Endothelial cell of umbilical vein (primary cell): ENCODE measurements around the gene RBMS2. TPM values are rescaled to one million over a fixed set of nuclear protein-coding genes. Genes with fewer than 3 reads are reported as not detected.

Experiments used
- BruUV-seq: library from RNA; stranded (reverse); fragments of 400-500 nt; replicated peaks from 2 replicates; lab custom pipeline; 2021; lab: Mats Ljungman, UMichigan
- CTCF ChIA-PET: fragments of 300-600, 350-600 bp; sonication (Branson Sonifier 250); formaldehyde crosslinking; loops from one replicate; lab custom pipeline; 2021; ENCODE audit warnings: antibody characterized with exemption, inconsistent platforms; lab: Charles Lee
- POLR2A ChIA-PET: fragments of 300-600, 350-600 bp; sonication (Branson Sonifier 250); formaldehyde crosslinking; loops from one replicate; lab custom pipeline; 2021; ENCODE audit warnings: antibody characterized with exemption, inconsistent platforms; lab: Charles Lee
- DNase-seq: peaks from one replicate; pipeline ENCODE4 v3.0.0-alpha.2; 2011; ENCODE audit warnings: low read depth, low spot score
- FAIRE-seq: peaks from 2 replicates; lab custom pipeline; 2011; peaks lifted over from hg19 to GRCh38; lab: Jason Lieb, UNC
- H2AFZ ChIP-seq: 2 replicates; pipeline ENCODE4 v1.6.0; 2012; ENCODE audit warnings: low read depth, low read length, control low read depth, inconsistent platforms
- H3K27ac ChIP-seq: 2 replicates; pipeline ENCODE4 v1.5.1; 2011; ENCODE audit warnings: low read depth, mild to moderate bottlenecking, control low read depth, low read length, moderate library complexity; ENCODE audit not compliant: insufficient read depth
- H3K27me3 ChIP-seq, 2 experiments: 2 replicates each; pipeline versions ENCODE4 v1.6.0 to v1.6.1; 2011; ENCODE audit warnings: low read length in 2 of 2, mixed read lengths in 1 of 2; ENCODE audit not compliant: control insufficient read depth in 2 of 2, insufficient read depth in 2 of 2
- H3K36me3 ChIP-seq, 2 experiments: 2 replicates in 1 of 2; 3 replicates in 1 of 2; pipeline ENCODE4 v1.5.1; 2011; ENCODE audit warnings: low read length in 2 of 2, mild to moderate bottlenecking in 1 of 2, moderate library complexity in 1 of 2; ENCODE audit not compliant: control insufficient read depth in 2 of 2, insufficient read depth in 2 of 2; ENCODE audit errors: extremely low read depth in 1 of 2
- H3K4me1 ChIP-seq: 3 replicates; pipeline ENCODE4 v1.5.1; 2011; ENCODE audit warnings: mild to moderate bottlenecking, low read length; ENCODE audit not compliant: control insufficient read depth, insufficient read depth; ENCODE audit errors: extremely low read depth
- H3K4me2 ChIP-seq: 2 replicates; pipeline ENCODE4 v1.6.1; 2011; ENCODE audit warnings: low read length, control low read depth, mixed read lengths; ENCODE audit not compliant: insufficient read depth
- H3K4me3 ChIP-seq, 3 experiments: fragments of 200-600 bp in 1 of 3; sonication (generic), shearing (Covaris generic) in 1 of 3; replicated peaks in 1 of 3; 2 replicates each; pipeline ENCODE4 v1.5.1; 2011 to 2016; ENCODE audit warnings: control low read depth in 3 of 3, low read length in 3 of 3, mild to moderate bottlenecking in 2 of 3, inconsistent platforms in 1 of 3, low read depth in 1 of 3, moderate library complexity in 1 of 3; ENCODE audit not compliant: insufficient read depth in 1 of 3
- H3K79me2 ChIP-seq: 2 replicates; pipeline ENCODE4 v1.6.0; 2012; ENCODE audit warnings: low read length, inconsistent platforms; ENCODE audit not compliant: control insufficient read depth, insufficient read depth
- H3K9ac ChIP-seq: replicated peaks from 2 replicates; pipeline ENCODE3; 2011; ENCODE audit warnings: low read length, control low read depth; ENCODE audit not compliant: insufficient read depth; ENCODE audit errors: extremely low read depth
- H3K9me1 ChIP-seq: replicated peaks from 3 replicates; pipeline ENCODE4 v1.6.0; 2011; ENCODE audit warnings: mild to moderate bottlenecking, low read length; ENCODE audit not compliant: control insufficient read depth, insufficient read depth; ENCODE audit errors: extremely low read depth
- H3K9me3 ChIP-seq: replicated peaks from 2 replicates; pipeline ENCODE4 v1.5.1; 2012; ENCODE audit warnings: low read length, inconsistent platforms; ENCODE audit not compliant: control insufficient read depth, insufficient read depth
- H4K20me1 ChIP-seq: replicated peaks from 2 replicates; pipeline ENCODE3; 2011; ENCODE audit warnings: mild to moderate bottlenecking, low read length; ENCODE audit not compliant: control insufficient read depth, insufficient read depth; ENCODE audit errors: extremely low read depth
- EZH2 ChIP-seq: IDR thresholded peaks from 2 replicates; pipeline ENCODE4 v1.6.1; 2012; ENCODE audit warnings: borderline replicate concordance, low read depth, mild to moderate bottlenecking, moderate library complexity, low read length, inconsistent platforms; ENCODE audit not compliant: severe bottlenecking
- FOS ChIP-seq: IDR thresholded peaks from 2 replicates; pipeline ENCODE4 v1.6.1; 2011; ENCODE audit warnings: mild to moderate bottlenecking, low read length, moderate library complexity, borderline replicate concordance; ENCODE audit not compliant: insufficient read depth
- GATA2 ChIP-seq: IDR thresholded peaks from 2 replicates; pipeline ENCODE4 v1.7.0; 2011; ENCODE audit warnings: low read depth, mild to moderate bottlenecking, moderate library complexity, mixed read lengths, low read length; ENCODE audit not compliant: insufficient read length, insufficient read depth
- JUN ChIP-seq: IDR thresholded peaks from 2 replicates; pipeline ENCODE4 v1.6.1; 2011; ENCODE audit warnings: borderline replicate concordance, low read depth; ENCODE audit not compliant: insufficient read length, insufficient read depth
- MAX ChIP-seq: IDR thresholded peaks from 2 replicates; pipeline ENCODE4 v1.6.1; 2011; ENCODE audit not compliant: insufficient read depth, insufficient read length
- MYC ChIP-seq: IDR thresholded peaks from one replicate; pipeline ENCODE4 v1.6.1; 2011; ENCODE audit warnings: mild to moderate bottlenecking, low read depth, low read length
- POLR2A ChIP-seq: IDR thresholded peaks from 2 replicates; pipeline ENCODE4 v1.6.1; 2012; ENCODE audit warnings: low read depth, mild to moderate bottlenecking, control low read depth, low read length
- POLR2AphosphoS5 ChIP-seq: IDR thresholded peaks from 2 replicates; pipeline ENCODE4 v1.6.1; 2012; ENCODE audit warnings: low read depth, mild to moderate bottlenecking, control low read depth, low read length, moderate library complexity; ENCODE audit not compliant: insufficient read depth
- dilution Hi-C: fragments of 300-500 bp; cut with MboI; formaldehyde crosslinking; loops from one replicate; pipeline ENCODE4 v1.15.0; 2019; ENCODE audit warnings: low sequenced_read_pairs; ENCODE audit not compliant: extremely low pct_ligation_motif_present
- intact Hi-C: fragments of 100-400 bp; cut with micrococcal nuclease; formaldehyde crosslinking; loops from one replicate; pipeline ENCODE4 v1.10.0; 2022
- polyA plus RNA-seq, 4 experiments: library from polyadenylated mRNA; depleted of rRNA in 3 of 4; stranded (reverse) in 3 of 4; unstranded in 1 of 4; fragments of >200 nt; gene quantifications; 2 replicates each; pipeline versions ENCODE4 v1.2.1 to v1.2.3, GENCODE V29; 2011 to 2012; ENCODE audit warnings: missing spikeins in 1 of 4
- total RNA-seq: library from RNA; stranded (reverse); gene quantifications from 2 replicates; pipeline ENCODE4 v1.2.3, GENCODE V29; 2021
- TF ChIP-seq, protein P1 (sequence below), 2 donors: IDR thresholded peaks; 1 replicate in 1 of 2; 2 replicates in 1 of 2; pipeline ENCODE4 v1.5.1; 2011; ENCODE audit warnings: low read length in 2 of 2, mild to moderate bottlenecking in 2 of 2, moderate library complexity in 2 of 2, control low read depth in 1 of 2, inconsistent platforms in 1 of 2, low read depth in 1 of 2; ENCODE audit not compliant: insufficient read depth in 1 of 2; ENCODE audit errors: extremely low read depth in 1 of 2

RBMS2 gene
- total and polyA plus RNA-seq, 2 donors (not counting 3 experiments of a cell fraction or from before 2014, with no cell fraction given), result 66.8 to 103 TPM

DNA sequence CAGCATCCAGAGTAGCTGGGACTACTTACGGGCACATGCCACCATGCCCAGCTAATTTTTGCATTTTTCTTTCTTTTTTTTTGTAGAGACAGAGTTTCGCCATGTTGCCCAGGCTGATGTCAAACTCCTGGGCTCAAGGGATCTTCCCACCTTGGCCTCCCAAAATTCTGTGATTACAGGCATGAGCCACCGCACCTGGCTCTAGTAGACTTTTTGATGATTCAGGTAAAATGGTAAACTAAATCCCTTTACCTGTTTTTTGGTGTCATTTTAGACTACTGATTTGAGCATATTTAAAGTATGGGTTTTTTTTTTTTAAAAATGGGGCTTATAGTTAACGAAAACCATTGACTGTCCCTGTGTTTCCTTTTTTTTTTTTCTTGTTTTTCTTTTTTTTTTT is 20.5 kb downstream of the RBMS2 start:
- CTCF ChIA-PET, result interaction anchor here (0.8 to 0.9 kb wide), 2 partner anchors 12 to 21 kb away, joined by 3 read pairs; no protein-coding TSS in a partner anchor
- Histone ChIP-seq H3K9ac (no peak overlapping the region), H3K4me3 (no peak overlapping the region), H3K27me3 (no peaks in the 10 kb centered on the region), H3K27ac (no peak overlapping the region), H3K79me2 (peaks cover 84% of the 10 kb centered on the region), H3K4me2 (no peak overlapping the region), H2AFZ (no peak overlapping the region), H3K9me1 (peaks cover 2% of the 10 kb centered on the region), H3K9me3 (no peaks in the 10 kb centered on the region), H4K20me1 (peaks cover 7% of the 10 kb centered on the region), H3K4me1 (no peaks in the 10 kb centered on the region), H3K36me3 (peaks cover 2 to 6% of the 10 kb centered on the region in 2 experiments)
- no peak for DNase-seq
- intact Hi-C loops (no loop called here), dilution Hi-C loops (no loop called here)
- no TSS peak for BruUV-seq
- no peak for FAIRE-seq
- no peak for TF ChIP-seq POLR2A
- TF ChIP-seq POLR2AphosphoS5, result no peak
- TF ChIP-seq GATA2, result no peak
- TF ChIP-seq JUN, result no peak
- TF ChIP-seq, protein P1, sequence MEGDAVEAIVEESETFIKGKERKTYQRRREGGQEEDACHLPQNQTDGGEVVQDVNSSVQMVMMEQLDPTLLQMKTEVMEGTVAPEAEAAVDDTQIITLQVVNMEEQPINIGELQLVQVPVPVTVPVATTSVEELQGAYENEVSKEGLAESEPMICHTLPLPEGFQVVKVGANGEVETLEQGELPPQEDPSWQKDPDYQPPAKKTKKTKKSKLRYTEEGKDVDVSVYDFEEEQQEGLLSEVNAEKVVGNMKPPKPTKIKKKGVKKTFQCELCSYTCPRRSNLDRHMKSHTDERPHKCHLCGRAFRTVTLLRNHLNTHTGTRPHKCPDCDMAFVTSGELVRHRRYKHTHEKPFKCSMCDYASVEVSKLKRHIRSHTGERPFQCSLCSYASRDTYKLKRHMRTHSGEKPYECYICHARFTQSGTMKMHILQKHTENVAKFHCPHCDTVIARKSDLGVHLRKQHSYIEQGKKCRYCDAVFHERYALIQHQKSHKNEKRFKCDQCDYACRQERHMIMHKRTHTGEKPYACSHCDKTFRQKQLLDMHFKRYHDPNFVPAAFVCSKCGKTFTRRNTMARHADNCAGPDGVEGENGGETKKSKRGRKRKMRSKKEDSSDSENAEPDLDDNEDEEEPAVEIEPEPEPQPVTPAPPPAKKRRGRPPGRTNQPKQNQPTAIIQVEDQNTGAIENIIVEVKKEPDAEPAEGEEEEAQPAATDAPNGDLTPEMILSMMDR (IDR thresholded peaks at IDR 0.05; ENCODE audit: extremely low read depth in 1 of 2, insufficient read depth in 1 of 2, low read depth in 1 of 2, low read length in 2 of 2), result no peak
- TF ChIP-seq MYC, result no peak
- no peak for TF ChIP-seq EZH2
- no peak for TF ChIP-seq MAX
- TF ChIP-seq FOS, result no peak
- POLR2A ChIA-PET, result no interaction called here
